ENCODE data around the gene BCLAF3.

GRCh38 chrX:20011608-20012007 lies 20.7 kb upstream of the BCLAF3 start:
- TF ChIP-seq, protein P1, sequence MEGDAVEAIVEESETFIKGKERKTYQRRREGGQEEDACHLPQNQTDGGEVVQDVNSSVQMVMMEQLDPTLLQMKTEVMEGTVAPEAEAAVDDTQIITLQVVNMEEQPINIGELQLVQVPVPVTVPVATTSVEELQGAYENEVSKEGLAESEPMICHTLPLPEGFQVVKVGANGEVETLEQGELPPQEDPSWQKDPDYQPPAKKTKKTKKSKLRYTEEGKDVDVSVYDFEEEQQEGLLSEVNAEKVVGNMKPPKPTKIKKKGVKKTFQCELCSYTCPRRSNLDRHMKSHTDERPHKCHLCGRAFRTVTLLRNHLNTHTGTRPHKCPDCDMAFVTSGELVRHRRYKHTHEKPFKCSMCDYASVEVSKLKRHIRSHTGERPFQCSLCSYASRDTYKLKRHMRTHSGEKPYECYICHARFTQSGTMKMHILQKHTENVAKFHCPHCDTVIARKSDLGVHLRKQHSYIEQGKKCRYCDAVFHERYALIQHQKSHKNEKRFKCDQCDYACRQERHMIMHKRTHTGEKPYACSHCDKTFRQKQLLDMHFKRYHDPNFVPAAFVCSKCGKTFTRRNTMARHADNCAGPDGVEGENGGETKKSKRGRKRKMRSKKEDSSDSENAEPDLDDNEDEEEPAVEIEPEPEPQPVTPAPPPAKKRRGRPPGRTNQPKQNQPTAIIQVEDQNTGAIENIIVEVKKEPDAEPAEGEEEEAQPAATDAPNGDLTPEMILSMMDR (IDR thresholded peaks at IDR 0.05), result no peak
- no peak for TF ChIP-seq POLR2A (IDR thresholded peaks at IDR 0.05)
